ENCODE results near the gene GPNMB.
"Not testable (repeated sequence)": the region's sequence is repeated elsewhere in the genome, so short reads cannot be mapped to it uniquely, and the experiment has no call there.

Gene GPNMB

DNA sequence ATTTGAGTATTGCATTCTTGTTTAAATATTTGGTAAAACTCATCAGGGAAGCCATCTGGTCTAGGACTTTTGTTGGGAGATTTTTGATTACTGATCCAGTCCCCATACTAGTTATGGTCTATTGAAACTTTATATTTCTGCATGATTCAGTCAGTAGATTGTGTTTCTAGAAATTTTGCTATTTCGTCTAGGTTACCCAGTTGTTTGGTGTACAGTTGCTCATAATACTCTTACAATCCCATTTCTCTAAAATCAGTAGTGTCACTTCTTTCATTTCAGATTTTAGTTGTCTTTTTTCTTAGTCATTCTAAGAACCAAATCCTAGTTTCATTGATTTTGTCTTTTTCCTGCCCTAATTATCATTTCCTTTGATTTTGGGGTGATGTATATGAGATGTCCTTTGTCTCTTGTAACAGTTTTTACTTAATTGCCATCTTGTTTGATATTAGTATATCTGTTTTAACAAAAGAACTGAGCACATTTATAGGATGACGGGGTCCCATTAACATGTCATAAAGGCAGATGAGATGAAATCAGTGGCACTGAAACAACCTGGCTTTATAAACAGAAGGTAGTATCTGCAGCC is 60.5 kb downstream of the GPNMB start:
- no peak for DNase-seq (ENCODE audit: low read depth)
- H3K4me3 ChIP-seq (ENCODE audit: control insufficient read depth, low read depth, low read length): no peak overlapping the region
- TF ChIP-seq, protein P1, sequence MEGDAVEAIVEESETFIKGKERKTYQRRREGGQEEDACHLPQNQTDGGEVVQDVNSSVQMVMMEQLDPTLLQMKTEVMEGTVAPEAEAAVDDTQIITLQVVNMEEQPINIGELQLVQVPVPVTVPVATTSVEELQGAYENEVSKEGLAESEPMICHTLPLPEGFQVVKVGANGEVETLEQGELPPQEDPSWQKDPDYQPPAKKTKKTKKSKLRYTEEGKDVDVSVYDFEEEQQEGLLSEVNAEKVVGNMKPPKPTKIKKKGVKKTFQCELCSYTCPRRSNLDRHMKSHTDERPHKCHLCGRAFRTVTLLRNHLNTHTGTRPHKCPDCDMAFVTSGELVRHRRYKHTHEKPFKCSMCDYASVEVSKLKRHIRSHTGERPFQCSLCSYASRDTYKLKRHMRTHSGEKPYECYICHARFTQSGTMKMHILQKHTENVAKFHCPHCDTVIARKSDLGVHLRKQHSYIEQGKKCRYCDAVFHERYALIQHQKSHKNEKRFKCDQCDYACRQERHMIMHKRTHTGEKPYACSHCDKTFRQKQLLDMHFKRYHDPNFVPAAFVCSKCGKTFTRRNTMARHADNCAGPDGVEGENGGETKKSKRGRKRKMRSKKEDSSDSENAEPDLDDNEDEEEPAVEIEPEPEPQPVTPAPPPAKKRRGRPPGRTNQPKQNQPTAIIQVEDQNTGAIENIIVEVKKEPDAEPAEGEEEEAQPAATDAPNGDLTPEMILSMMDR (conservative IDR thresholded peaks at IDR 0.05; ENCODE audit: control insufficient read depth, insufficient read depth, low read depth, low read length): no peak

DNA sequence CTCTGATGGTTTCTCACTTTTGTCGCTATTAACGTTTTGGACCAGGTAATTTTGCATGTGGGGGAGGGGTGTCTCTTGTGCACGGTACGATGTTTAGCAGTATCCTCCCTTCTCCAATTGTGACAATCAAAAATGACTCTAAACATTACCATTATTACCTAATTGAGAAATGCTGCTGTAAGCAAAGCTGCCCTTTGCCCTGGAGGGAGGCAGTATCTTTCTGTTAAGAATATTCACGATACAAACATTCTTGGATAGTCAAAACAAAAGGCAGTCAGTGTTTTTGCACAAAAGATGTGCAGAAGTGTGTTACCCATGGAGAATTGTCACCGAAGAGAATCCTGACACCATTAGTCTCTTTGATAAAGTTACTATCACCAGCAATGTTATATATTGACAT is 62.2 kb downstream of the GPNMB start:
- no peak overlapping the region for H3K4me3 ChIP-seq (ENCODE audit: control insufficient read depth, low read depth, low read length)
- no peak for DNase-seq (ENCODE audit: low read depth)
- TF ChIP-seq, protein P1 (conservative IDR thresholded peaks at IDR 0.05; ENCODE audit: control insufficient read depth, insufficient read depth, low read depth, low read length): no peak

DNA sequence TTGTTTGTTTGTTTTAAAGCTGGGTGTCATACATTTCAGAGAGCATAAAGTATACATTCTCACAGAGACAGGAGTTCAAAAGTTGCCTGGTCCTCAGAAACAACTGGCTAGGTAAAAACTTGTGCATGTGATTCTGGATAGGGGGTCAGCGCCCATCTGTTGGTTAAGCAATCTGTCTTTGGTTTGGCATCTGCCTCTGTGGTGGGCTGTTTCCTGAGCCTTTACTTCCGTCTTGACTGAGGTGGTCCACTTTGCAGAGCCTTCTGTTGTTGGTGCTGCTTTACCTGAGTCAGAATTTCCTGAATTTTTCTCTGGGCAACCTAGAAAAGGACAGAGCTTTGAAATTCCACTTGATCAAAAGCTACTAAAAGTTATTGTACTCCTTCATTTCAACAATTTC is 65.6 kb downstream of the GPNMB start:
- DNase-seq (ENCODE audit: low read depth); H3K4me3 ChIP-seq (ENCODE audit: control insufficient read depth, low read depth, low read length): not testable (repeated sequence)

DNA sequence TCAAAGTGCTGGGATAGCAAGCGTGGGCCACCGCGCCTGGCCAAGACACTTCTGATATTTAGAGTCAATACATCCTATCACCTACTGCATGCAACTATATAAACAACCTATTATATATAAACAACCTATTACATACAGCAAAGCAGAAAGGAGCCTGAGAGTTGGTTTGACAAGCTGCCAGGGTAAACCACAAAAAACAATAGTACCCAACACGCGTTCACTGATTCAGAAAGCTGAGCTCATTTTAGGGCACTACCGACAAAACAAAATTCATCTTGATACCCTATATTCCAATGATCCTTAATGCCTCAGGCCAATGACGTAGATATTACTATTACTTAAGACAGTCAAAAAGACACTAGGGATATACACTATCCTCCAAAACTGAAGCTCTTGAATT is 68.8 kb downstream of the GPNMB start:
- TF ChIP-seq, protein P1 (conservative IDR thresholded peaks at IDR 0.05; ENCODE audit: control insufficient read depth, insufficient read depth, low read depth, low read length): no peak
- H3K4me3 ChIP-seq (ENCODE audit: control insufficient read depth, low read depth, low read length): no peak overlapping the region
- DNase-seq (ENCODE audit: low read depth): peak; percentile 46
